Measurements from ENCODE around the gene RYR1.
"Not testable (repeated sequence)": the region's sequence is repeated elsewhere in the genome, so short reads cannot be mapped to it uniquely, and the experiment has no call there.

The RYR1 gene

GRCh38 chr19:38516802-38517201 lies 83.3 kb downstream of the RYR1 start:
- DNase-seq (ENCODE audit: low read depth), result no peak
- TF ChIP-seq CTCF (IDR thresholded peaks at IDR 0.05; ENCODE audit: low read depth, low read length) (no peak), MYC (IDR thresholded peaks at IDR 0.05; ENCODE audit: low read depth, low read length) (no peak), POLR2A (IDR thresholded peaks at IDR 0.05; ENCODE audit: extremely low read depth, insufficient read length) (no peak), MAX (IDR thresholded peaks at IDR 0.05; ENCODE audit: low read depth, low read length) (no peak)
- H3K4me3 ChIP-seq (ENCODE audit: low read depth, low read length), result no peak overlapping the region

- TF ChIP-seq MYC (IDR thresholded peaks at IDR 0.05; ENCODE audit: low read depth, low read length), result no peak
- TF ChIP-seq MAX (IDR thresholded peaks at IDR 0.05; ENCODE audit: low read depth, low read length), result no peak
- TF ChIP-seq POLR2A (IDR thresholded peaks at IDR 0.05; ENCODE audit: extremely low read depth, insufficient read length), result no peak
- TF ChIP-seq CTCF (IDR thresholded peaks at IDR 0.05; ENCODE audit: low read depth, low read length), result no peak
- no peak for DNase-seq (ENCODE audit: low read depth)
- no peak overlapping the region for H3K4me3 ChIP-seq (ENCODE audit: low read depth, low read length)
Measured at GRCh38 chr19:38517321-38517720, 83.8 kb downstream of the RYR1 start.

- not testable (repeated sequence) for DNase-seq (ENCODE audit: low read depth); H3K4me3 ChIP-seq (ENCODE audit: low read depth, low read length)
Measured at GRCh38 chr19:38517980-38518379, 84.5 kb downstream of the RYR1 start.

GRCh38 chr19:38519168-38519567 lies 85.7 kb downstream of the RYR1 start:
- no peak overlapping the region for H3K4me3 ChIP-seq (ENCODE audit: low read depth, low read length)
- DNase-seq (ENCODE audit: low read depth), result no peak
- TF ChIP-seq MYC (IDR thresholded peaks at IDR 0.05; ENCODE audit: low read depth, low read length), result no peak
- TF ChIP-seq CTCF (IDR thresholded peaks at IDR 0.05; ENCODE audit: low read depth, low read length), result no peak
- TF ChIP-seq MAX (IDR thresholded peaks at IDR 0.05; ENCODE audit: low read depth, low read length), result no peak

GRCh38 chr19:38519988-38520387 lies 86.5 kb downstream of the RYR1 start:
- no peak for DNase-seq (ENCODE audit: low read depth)
- no peak for TF ChIP-seq POLR2A (IDR thresholded peaks at IDR 0.05; ENCODE audit: extremely low read depth, insufficient read length)
- no peak for TF ChIP-seq MYC (IDR thresholded peaks at IDR 0.05; ENCODE audit: low read depth, low read length)
- TF ChIP-seq MAX (IDR thresholded peaks at IDR 0.05; ENCODE audit: low read depth, low read length), result no peak
- no peak for TF ChIP-seq CTCF (IDR thresholded peaks at IDR 0.05; ENCODE audit: low read depth, low read length)
- H3K4me3 ChIP-seq (ENCODE audit: low read depth, low read length), result no peak overlapping the region

- TF ChIP-seq MAX (IDR thresholded peaks at IDR 0.05; ENCODE audit: low read depth, low read length) (no peak), MYC (IDR thresholded peaks at IDR 0.05; ENCODE audit: low read depth, low read length) (no peak), POLR2A (IDR thresholded peaks at IDR 0.05; ENCODE audit: extremely low read depth, insufficient read length) (no peak), CTCF (IDR thresholded peaks at IDR 0.05; ENCODE audit: low read depth, low read length) (no peak)
- no peak overlapping the region for H3K4me3 ChIP-seq (ENCODE audit: low read depth, low read length)
- DNase-seq (ENCODE audit: low read depth), result no peak
Measured at GRCh38 chr19:38522915-38523314, 89.4 kb downstream of the RYR1 start.
